A549 treated with CpdA at 1 μM for 4 hours (cell line): Measurements from ENCODE around the gene USP24. TPM values are rescaled to one million over a fixed set of nuclear protein-coding genes. Genes with fewer than 3 reads are reported as not detected.

Source experiments
- total RNA-seq: library from RNA; stranded (reverse); fragments of 200-300 nt; extraction: Qiagen RNA extraction; gene quantifications from 5 replicates; pipeline ENCODE4 v1.2.3, GENCODE V29; 2022; ENCODE audit warnings: low read depth

USP24 gene
- total RNA-seq, result 12.6 to 17.2 TPM (median 14.8 TPM) in 5 replicates

GRCh38 chr1:55215194-55216021 lies at the start of gene USP24:
Gene USP24, minus strand, starts transcription at chr1:55215364. Its CDS starts 251 bp downstream, at chr1:55215113.

GRCh38 chr1:55039342-55040082 lies 175.7 kb downstream of the USP24 start, which contains the start of gene PCSK9:
Gene PCSK9, plus strand, starts transcription at chr1:55039548. Its CDS starts 290 bp downstream, at chr1:55039838.

Other genes with a start within 250 kb of the USP24 start
- 0.31 to 0.57 TPM (median 0.34 TPM) in 5 replicates for gene TMEM61, start 234.7 kb downstream of the USP24 start, total RNA-seq
- gene BSND, start 216.4 kb downstream of the USP24 start, total RNA-seq, result not detected in 5 replicates
- 3.0 to 5.3 TPM (median 4.1 TPM) in 5 replicates for gene PCSK9, start 175.8 kb downstream of the USP24 start, total RNA-seq